B cell (primary cell): ENCODE measurements around the gene SLC26A1.

Experiments used
- CTCF ChIP-seq: fragments of 200-600 bp; IDR thresholded peaks from one replicate; pipeline ENCODE4 v1.8.0; 2022; ENCODE audit warnings: antibody characterized with exemption, mild to moderate bottlenecking
- EZH2 ChIP-seq: IDR thresholded peaks from 2 replicates; pipeline ENCODE4 v1.6.1; 2012; ENCODE audit warnings: borderline replicate concordance, low read depth, mild to moderate bottlenecking, moderate library complexity, low read length; ENCODE audit not compliant: insufficient read depth, poor library complexity, severe bottlenecking

- TF ChIP-seq CTCF (no peak), EZH2 (no peak)
These were observed 17.9 kb upstream of the SLC26A1 start, which contains the start of gene FGFRL1 for GRCh38 chr4:1011022-1011665.
